PC-3 (cell line): ENCODE data around the gene GATA6.

ENCODE experiments used
- CTCF ChIP-seq: fragments of 300-600 bp; sonication (generic); conservative IDR thresholded peaks from 2 replicates; pipeline ENCODE4 v1.5.1; 2017; ENCODE audit warnings: antibody characterized with exemption, low read depth, mild to moderate bottlenecking, low read length
- EZH2 ChIP-seq: fragments of 300-600 bp; sonication (generic); IDR thresholded peaks from one replicate; pipeline ENCODE4 v1.6.1; 2017; ENCODE audit warnings: antibody characterized with exemption, mild to moderate bottlenecking, low read length; ENCODE audit not compliant: unreplicated experiment
- EZH2phosphoT487 ChIP-seq: fragments of 300-600 bp; sonication (generic); IDR thresholded peaks from 2 replicates; pipeline ENCODE4 v1.6.1; 2018; ENCODE audit warnings: mild to moderate bottlenecking, antibody characterized with exemption, low read length, borderline replicate concordance

- no peak for TF ChIP-seq CTCF
- no peak for TF ChIP-seq EZH2phosphoT487
- TF ChIP-seq EZH2, result no peak
These were observed 25.7 kb downstream of the GATA6 start for GRCh38 chr18:22195052-22195451.
